ENCODE data around the gene DPP6.

DNA sequence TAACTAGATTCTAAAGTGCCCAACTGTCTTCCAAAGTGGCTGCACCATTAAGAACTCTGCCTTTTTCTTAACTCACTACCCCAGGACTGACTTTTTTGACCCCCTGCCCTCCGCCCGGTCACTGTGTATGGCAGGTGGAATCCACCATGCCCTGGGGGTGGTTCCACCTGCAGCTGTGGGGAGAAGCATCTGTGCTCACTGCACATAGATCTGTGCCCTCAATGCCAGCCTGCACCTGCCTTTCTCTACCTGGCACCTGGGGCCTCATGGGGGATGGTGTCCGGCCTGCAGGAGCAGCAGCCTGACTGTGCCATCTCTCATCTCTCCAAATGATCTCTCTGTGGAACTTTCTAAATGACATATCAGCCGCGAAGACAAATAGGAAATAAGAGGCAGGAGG, 597.2 kb downstream of the DPP6 start:
- TF ChIP-seq POLR2A (IDR thresholded peaks at IDR 0.05): no peak
- TF ChIP-seq, protein P1, sequence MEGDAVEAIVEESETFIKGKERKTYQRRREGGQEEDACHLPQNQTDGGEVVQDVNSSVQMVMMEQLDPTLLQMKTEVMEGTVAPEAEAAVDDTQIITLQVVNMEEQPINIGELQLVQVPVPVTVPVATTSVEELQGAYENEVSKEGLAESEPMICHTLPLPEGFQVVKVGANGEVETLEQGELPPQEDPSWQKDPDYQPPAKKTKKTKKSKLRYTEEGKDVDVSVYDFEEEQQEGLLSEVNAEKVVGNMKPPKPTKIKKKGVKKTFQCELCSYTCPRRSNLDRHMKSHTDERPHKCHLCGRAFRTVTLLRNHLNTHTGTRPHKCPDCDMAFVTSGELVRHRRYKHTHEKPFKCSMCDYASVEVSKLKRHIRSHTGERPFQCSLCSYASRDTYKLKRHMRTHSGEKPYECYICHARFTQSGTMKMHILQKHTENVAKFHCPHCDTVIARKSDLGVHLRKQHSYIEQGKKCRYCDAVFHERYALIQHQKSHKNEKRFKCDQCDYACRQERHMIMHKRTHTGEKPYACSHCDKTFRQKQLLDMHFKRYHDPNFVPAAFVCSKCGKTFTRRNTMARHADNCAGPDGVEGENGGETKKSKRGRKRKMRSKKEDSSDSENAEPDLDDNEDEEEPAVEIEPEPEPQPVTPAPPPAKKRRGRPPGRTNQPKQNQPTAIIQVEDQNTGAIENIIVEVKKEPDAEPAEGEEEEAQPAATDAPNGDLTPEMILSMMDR (IDR thresholded peaks at IDR 0.05): no peak

All from Peyer's patch (tissue), 4 donors.